GM15510 (cell line): ENCODE data around the gene MRPS7.
A peak's percentile ranks its signal among the peaks of the same experiment; 100 is the strongest.

Source experiments
- POLR2A ChIP-seq: IDR thresholded peaks from 3 replicates; pipeline ENCODE4 v1.6.1; 2011; ENCODE audit warnings: borderline replicate concordance; ENCODE audit not compliant: insufficient read length; ENCODE audit errors: extremely low read depth

The MRPS7 gene

DNA sequence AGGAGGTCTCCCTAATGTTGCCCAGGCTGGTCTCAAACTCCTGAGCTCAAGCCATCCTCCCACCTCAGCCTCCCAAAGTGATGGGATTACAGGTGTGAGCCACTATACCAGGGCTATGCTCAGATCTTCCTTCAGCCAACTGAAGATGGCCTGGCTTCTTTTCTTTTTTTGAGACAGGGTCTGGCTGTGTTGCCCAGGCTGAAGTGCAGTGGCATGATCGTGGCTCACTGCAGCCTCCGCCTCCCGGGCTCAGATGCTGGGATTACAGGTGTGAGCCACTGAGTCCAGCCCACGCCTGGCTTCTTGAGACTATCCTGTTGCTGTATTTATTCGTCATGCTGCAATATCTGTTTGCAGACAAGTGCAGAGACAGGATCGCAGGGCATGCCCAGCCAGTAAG is 23.4 kb downstream of the MRPS7 start:
- no peak for TF ChIP-seq POLR2A

DNA sequence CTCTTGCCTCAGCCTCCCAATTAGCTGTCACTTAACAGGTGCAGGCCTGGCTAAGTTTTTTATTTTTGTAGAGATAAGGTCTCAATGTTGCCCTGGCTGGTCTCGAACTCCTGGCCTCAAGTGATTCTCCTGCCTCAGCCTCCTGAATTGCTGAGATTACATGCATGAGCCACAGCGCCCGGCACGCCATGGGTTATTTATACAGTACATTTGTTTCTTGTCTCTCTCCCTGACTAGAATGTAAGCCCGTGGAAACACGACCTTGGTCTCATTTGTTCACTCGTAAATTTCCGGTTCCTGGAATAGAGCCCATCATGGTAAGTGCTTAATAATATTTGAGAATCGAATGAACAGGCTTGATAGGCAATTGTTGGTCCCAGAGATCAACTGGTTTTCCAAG is 25.5 kb downstream of the MRPS7 start:
- no peak for TF ChIP-seq POLR2A

DNA sequence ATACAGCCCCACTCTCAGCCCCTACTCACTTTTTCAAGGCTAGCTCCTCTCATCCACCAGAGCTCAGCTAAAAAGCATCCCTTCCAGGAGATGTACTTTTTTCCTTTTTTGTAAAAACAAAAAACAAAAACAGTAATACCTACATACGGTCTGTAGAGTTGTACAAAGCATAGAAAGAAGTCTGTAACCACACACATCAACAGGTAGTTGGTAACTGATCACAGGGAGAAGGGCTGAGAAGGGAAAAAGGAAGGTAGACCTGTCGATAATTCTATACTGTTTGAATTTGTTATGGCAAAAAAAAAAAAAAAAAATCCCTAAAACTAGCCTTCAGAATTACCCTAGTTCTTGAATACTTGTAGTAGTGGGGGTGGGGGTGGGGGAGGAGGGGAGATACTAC is 26.7 kb downstream of the MRPS7 start:
- no peak for TF ChIP-seq POLR2A

DNA sequence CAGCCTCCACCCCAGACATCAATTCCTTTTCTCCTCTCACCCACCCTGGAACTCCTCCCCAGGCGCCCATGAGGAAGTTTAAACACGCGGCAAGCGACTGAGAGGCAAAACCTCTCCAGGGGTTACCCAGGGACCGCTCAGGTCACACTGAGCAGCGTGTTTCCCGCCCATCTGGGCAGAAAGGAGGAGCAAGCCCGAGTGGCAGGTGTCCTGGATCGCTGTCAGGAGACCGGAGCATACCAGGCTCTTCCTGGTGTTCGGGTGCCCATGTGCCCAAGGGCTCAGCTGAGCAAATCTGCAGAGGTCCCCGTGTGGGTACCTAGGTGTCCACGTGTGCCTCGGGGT is 27.1 kb downstream of the MRPS7 start:
- no peak for TF ChIP-seq POLR2A

DNA sequence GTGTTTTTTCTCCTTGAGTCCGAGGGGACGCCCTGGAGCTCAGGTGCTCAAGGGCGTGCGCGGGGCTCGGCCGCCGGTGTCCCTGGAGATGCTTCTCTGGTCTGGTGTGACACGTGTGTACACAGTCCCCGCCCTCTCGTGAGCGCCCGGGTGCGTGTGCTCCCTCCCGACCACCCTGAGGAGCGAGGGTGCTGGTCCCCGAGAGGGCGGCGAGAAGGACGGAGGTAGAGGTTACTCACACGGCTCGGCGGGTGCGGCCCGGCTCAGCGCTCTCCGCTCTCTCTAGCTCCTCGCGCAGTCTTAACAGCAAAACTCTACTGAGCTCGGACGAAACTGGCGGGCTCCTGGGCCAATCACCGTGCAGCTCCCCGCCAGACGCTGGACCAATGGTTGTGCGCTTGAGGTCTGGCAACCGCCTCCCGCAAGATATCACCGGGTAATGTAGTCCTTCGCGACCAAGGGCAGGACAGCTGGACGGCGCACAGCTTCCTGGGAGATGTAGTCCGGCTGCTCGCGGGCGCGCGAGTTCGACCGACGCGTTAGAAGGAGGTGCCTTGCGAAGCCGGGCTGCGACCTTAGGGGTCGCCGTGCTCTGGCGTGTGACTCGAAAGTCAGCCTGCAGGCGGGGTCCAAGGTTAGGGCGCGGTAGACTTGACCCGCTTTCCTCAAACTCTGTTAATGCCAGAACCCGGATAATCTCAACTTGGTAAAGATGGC is 27.6 kb downstream of the MRPS7 start, which contains the start of gene SLC25A19:
Gene SLC25A19, minus strand, starts transcription at position 319 of the 717 bp plus-strand sequence. CDS start 2,669 bp downstream, outside the sequence.
- peak; percentile 95 for TF ChIP-seq POLR2A

DNA sequence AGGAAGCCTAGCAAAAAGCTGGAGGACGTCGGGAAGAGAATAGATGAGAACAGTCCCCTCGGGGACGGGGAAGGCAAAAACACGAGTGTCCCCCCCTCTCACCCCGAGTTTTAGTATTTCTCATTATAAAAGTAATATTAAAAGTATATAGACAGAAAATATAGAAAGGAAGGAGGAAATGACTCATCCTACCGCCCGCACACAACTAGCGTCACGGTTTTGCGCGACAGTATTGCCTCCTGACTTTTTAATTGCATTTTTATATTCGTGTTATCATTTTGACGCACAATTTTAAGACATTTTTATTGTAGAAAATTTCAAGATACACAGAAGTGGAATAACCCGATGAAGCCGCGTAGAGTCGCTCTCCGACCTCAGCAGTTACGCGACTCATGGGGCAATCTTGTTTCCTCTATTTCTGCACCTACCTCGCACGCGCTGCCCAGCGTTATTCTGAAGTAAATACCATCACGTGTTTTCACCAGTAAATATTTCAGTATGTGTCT is 28.2 kb downstream of the MRPS7 start:
- TF ChIP-seq POLR2A: no peak

DNA sequence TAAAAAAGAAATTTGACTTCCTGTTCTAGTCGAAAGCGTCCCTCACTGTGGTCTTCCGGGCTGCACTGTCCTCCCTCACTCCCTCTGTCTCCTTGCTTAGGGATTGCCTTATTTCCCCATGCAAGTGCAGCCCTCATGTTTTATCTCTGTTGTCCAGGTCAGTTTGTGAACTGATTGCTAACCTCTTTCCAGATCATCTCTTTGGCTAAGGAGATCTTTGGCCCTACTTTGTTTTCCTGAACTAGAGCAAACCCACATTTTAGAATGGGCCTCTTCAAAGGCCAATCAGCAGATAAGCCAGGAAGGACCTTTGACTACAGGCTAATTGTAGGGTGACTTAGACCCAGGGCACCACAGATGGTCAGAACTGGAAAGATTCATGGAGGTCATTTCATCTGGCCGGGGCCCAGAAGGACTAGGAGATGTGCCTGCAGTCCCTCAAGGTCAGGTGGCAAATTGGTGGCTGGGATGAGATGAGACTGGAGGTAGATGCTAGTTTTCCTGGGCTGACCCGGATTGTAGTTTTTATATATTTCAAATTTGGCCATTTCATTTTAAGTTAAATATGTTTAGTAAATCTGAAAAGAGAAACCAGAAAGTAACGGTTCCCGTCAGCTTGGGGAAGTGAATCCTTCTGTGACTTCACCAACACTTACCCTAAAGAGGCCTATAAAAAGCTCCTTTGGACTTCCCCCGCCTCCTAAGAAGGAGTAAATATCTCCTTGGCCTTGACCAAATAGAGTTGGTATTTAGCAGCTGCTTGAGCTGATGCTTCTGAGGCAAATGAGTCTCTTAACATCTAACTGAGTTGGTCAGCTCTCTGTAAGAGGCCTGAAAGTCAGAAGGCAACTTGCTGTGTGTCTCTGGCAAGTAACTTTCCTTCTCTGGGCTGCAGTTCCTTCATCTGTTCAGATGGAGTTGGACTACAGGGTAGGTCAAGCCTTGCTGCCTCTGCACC is 33.8 kb downstream of the MRPS7 start:
- peak; percentile 59 for TF ChIP-seq POLR2A

DNA sequence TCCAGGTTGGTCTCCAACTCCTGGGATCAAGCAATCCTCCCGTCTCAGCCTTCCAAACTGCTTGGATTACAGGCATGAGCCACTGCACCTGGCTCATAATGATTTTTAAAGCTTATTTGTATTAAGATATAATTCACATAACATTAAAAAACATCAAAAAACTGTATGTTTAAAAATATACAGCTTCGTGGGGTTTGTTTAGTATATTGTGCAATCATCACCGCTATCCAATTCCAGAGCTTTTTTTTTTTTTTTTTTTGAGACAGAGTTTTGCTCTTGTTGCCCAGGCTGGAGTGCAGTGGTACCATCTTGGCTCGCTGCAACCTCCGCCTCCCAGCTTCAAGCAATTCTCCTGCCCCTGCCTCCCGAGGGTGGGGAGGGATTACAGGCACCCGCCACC is 38.6 kb downstream of the MRPS7 start:
- no peak for TF ChIP-seq POLR2A

DNA sequence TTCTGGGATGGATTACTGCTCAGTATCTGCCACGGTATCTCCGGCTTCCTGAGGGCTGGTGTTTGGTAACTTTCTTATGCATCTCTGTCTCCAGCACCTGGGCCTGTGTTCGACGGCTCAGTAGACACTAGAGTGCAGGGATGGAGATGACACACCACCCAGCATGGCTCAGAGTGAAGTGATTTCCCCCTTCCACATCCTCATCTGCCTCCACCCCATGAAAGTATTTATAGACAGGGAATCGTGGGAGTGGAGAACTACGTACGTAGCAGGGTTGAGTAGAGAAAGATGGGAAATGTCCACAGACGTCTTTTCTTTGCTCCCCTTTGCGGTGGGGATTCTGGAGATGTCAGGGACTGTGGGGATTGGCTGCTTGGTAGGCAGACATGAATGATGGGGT is 39.4 kb downstream of the MRPS7 start:
- no peak for TF ChIP-seq POLR2A

DNA sequence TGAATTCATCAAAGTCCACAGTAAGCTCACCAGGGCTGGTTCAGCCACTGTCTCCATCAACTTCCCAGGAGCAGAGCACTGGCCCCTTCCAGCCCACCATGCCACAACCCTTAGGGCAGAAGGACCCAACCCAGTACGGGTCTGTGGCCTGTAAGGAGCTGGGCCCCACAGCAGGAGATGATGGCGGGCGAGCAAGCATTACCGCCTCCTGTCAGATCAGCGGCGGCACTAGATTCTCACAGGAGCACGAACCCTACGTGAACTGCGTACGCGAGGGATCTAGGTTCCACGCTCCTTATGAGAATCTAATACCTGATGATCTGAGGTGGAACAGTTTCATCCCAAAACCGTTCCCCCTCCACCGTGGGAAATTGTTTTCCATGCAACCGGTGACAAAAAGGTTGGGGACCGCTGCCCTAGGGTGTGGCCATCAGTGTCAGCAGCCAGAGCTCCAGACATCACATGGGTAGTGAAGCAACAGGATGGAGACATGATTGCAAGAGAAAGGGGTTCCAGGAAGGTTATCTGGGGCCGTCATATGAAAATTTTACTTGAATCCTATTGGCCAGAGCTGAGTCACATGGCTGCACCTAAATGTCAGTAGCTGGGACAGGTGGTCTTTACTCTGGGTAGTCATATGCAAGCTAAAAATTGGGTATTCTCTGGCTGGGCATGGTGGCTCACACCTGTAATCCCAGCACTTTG is 40.0 kb downstream of the MRPS7 start:
- TF ChIP-seq POLR2A: no peak

DNA sequence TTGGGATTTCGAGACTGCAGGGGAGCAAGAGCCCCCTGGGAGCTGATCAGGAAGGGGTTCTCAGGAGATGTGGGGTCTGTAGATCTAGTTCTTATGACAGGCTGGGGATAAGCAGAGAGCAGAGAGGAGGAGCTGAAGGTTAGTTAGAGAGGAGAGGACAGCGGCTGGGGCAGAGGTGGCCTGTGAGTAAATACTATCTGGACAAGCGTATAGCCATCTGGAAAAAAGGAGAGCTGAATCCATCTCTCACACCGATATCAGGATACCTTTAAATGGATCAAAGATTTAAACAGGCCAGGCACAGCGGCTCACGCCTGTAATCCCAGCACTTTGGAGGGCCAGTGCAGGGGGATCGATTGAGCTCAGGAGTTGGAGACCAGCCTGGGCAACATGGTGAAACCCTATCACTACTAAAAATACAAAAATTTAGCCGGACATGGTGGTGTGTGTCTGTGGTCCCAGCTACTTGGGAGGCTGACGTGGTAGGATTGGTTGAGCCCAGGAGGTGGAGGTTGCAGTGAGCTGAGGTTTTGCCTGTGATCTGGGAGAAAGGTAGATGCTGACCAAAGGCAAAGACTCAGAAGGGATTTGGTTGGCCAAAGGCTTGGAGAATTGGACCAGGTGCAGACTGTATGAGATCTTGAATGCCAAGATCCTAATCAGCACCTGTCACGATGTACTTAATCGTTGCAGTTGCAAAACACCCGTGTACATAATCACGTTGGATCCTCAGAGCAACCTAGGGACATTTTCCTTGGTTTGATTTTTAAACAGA is 46.5 kb downstream of the MRPS7 start:
- no peak for TF ChIP-seq POLR2A

DNA sequence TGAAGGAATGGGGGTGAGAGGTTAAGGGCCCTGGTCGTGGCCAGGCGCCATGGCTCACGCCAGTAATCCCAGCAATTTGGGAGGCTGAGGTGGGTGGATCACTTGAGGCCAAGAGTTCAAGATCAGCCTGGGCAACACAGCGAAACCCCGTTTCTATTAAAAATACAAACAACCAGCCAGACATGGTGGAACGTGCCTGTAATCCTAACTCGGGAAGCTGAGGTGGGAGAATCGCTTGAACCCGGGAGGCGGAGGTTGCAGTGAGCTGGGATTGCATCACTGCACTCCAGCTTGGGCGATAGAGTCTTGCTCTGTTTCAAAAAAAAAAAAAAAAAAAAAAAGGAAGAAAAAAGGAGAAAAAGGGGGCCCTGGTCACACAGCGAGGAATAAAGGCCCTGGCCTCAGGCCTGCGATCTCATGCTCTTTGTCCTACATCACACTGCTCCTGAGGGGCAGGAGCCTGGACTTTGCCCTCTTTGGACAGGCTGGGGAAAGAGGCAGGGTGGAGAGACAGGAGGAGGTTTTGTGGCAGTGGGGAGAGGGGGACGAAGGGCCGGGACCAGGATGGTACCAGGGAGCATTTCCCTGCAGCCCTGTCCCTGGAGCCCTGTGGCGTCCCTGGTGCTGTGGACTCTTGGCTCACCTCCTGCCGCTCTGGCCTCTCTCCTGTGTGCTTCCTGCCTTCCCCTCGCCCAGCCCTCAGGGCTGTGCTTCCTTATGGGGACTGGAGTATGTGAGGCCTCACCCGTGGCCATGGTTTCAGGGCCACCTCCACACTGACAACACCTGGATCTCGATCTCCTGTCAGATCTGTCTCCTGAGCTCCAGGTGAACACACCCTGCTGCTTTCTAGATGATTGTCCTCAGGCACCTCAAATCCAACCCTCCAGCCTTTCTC is 47.3 kb downstream of the MRPS7 start:
- TF ChIP-seq POLR2A: no peak

DNA sequence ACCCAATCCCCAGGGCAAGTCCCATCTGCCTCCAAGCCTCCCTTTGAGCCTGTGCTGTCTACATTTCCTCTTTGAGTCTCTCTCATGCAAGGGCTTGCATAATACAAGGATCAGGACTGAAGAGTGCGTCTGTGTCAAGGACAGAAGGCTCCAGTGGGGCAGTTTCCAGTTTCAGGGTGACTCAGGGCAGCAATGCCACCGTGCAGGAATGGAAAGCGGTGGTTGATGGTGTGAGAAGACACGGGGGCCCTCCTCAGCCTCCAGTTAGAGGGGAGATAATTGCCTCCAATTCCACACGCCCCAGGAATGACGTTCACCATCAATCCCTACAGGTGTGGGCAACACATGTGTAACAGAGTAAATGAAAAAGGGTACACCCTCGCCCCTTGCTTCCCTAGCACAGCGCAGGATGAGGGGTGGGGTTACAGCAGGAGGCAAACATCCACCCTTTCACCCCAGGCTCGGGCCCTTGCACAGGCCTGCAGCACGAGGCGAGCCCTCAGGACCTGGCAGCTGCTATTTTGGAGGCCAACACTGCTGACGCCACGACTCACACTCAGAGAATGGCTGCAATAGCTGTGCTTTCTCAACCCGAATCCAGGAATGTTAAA is 52.4 kb downstream of the MRPS7 start:
- TF ChIP-seq POLR2A: no peak

DNA sequence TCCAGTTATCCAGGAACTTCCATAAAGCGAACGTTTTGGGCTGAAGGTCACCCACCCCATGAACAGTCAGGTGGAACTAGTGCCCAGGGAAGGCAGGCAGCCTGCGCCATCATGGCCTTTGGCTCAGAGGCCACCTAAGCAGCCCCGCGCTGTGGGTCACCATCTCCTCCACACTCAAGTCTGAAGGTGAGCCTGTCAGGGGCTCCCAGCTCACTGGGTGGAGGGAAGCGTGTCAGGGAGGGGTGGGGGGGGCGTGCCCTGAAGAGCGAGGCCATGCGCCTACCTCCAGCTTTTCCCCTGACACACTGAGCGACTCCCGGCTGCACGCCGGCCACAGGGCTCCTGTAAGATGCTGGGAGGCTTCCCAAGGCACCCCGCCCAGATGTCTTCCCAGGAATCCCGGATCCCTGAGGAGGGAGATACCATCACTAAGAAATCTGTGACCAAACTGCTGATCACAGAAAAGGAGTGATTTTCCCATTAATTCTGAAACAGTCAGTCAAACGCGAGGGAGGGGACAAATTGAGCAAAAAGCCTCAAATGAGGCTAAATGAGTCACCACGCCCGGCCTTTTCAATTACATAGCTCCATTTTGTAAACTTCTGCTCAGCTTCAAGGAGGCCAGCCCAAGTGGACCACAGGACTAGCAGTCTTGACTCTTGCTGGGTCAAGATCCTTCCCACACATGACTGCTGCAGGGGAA is 54.0 kb downstream of the MRPS7 start:
- TF ChIP-seq POLR2A: no peak
